Raji (cell line): ENCODE data around the gene SAG.

Experiments used
- POLR2A ChIP-seq: IDR thresholded peaks from 2 replicates; pipeline ENCODE4 v1.6.1; 2011; ENCODE audit warnings: low read depth, low read length, control low read depth; ENCODE audit not compliant: insufficient read depth

The SAG gene

GRCh38 chr2:233278921-233279320 is 28.7 kb upstream of the SAG start:
- no peak for TF ChIP-seq POLR2A

- TF ChIP-seq POLR2A: no peak
Observed at GRCh38 chr2:233280114-233280693, 27.4 kb upstream of the SAG start.

GRCh38 chr2:233281553-233281952 is 26.1 kb upstream of the SAG start:
- TF ChIP-seq POLR2A: no peak

- TF ChIP-seq POLR2A: no peak
Observed at GRCh38 chr2:233281992-233282603, 25.5 kb upstream of the SAG start.

GRCh38 chr2:233285921-233286320 is 21.7 kb upstream of the SAG start:
- TF ChIP-seq POLR2A: no peak

GRCh38 chr2:233287871-233288270 is 19.7 kb upstream of the SAG start:
- no peak for TF ChIP-seq POLR2A

GRCh38 chr2:233288663-233289062 is 19.0 kb upstream of the SAG start:
- TF ChIP-seq POLR2A: no peak

- TF ChIP-seq POLR2A: no peak
Observed at GRCh38 chr2:233289648-233290047, 18.0 kb upstream of the SAG start.

GRCh38 chr2:233290051-233290845 is 17.4 kb upstream of the SAG start:
- no peak for TF ChIP-seq POLR2A

GRCh38 chr2:233295891-233296290 is 11.7 kb upstream of the SAG start:
- no peak for TF ChIP-seq POLR2A

- no peak for TF ChIP-seq POLR2A
Observed at GRCh38 chr2:233297076-233297475, 10.5 kb upstream of the SAG start.

- TF ChIP-seq POLR2A: no peak
Observed at GRCh38 chr2:233300401-233300800, 7.2 kb upstream of the SAG start.

- TF ChIP-seq POLR2A: no peak
Observed at GRCh38 chr2:233301248-233301647, 6.4 kb upstream of the SAG start.

- no peak for TF ChIP-seq POLR2A
Observed at GRCh38 chr2:233301811-233302210, 5.8 kb upstream of the SAG start.

GRCh38 chr2:233303252-233303651 is 4.4 kb upstream of the SAG start:
- TF ChIP-seq POLR2A: no peak

- TF ChIP-seq POLR2A: no peak
Observed at GRCh38 chr2:233311241-233311926, 3.8 kb downstream of the SAG start.
